ENCODE data around the gene RRP1.
A peak's percentile ranks its signal among the peaks of the same experiment; 100 is the strongest.

RRP1 gene, protein sequence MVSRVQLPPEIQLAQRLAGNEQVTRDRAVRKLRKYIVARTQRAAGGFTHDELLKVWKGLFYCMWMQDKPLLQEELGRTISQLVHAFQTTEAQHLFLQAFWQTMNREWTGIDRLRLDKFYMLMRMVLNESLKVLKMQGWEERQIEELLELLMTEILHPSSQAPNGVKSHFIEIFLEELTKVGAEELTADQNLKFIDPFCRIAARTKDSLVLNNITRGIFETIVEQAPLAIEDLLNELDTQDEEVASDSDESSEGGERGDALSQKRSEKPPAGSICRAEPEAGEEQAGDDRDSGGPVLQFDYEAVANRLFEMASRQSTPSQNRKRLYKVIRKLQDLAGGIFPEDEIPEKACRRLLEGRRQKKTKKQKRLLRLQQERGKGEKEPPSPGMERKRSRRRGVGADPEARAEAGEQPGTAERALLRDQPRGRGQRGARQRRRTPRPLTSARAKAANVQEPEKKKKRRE

GRCh38 chr21:43789276-43790009 lies at the start of gene RRP1:
TSS of gene RRP1 (plus strand) at chr21:43789577. CDS start at chr21:43789630, 53 bp downstream.
- peak; percentile 53 for DNase-seq

DNA sequence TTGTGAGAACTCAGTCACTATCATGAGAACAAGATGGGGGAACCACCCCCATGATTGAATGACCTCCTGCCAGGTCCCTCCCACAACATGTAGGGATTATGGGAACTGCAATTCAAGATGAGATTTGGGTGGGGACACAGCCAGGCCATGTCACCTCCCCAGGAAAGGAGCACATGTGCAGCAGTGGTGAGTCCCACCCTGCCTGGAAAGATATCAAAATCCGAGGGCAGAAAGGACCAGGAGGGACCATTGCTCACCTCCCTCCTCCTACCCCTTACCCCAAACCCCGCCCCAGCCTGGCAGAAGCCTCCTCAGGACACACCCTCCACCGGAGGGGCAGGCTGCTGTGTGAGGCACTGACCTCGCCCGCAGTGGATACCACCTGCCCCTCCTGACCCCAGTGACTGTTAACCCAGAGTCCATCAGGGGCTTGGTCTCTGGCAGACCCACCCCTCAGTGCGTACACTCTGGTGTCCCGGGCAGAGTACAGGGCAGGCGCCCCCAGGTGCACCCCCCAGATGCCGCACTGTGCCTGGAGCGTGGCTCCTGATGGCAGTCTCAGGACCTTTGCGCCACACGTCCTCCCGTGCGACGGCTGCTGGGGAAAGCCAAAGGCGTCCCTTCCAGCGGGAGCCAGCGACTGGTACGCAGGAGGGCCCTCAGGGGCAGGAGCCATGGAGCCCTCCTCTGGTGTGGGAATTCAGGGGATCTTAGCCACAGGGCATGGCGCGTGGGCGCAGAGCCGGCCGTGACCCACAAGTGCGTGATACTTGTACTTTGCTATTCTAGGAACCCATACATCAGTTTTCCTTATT lies 49.5 kb upstream of the RRP1 start:
- no peak for DNase-seq

DNA sequence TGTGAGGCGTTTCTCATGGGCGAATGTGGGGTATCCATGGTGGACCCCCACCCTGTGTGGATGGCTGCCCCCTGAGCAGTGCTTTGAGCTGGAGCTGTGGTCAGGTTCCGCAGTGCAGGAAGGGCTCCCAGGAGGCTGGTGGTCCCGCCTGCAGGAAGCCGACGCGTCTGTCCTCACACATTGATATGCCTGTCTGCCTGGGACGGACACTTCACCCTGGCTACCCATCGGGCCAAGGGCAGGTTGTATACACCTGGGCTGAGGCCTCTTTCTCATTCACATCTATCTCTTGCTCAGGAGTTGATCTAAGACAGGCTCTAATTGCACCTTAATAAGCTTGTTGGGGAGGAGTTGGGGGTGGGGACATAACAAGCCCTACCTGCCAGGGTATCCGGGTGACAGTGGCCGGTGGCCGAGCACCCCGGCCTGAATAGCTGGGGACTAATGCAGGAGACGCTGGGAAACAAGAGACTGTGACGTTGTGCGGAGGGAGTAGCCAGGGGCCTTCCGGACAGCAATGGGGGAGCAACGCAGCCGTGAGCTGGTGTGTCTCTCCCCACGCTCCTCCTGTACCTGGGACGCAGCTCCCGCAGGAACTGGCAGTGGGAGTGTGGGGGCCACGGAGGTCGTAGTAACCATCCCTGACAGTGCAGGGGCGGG lies 48.8 kb upstream of the RRP1 start:
- DNase-seq, result no peak

DNA sequence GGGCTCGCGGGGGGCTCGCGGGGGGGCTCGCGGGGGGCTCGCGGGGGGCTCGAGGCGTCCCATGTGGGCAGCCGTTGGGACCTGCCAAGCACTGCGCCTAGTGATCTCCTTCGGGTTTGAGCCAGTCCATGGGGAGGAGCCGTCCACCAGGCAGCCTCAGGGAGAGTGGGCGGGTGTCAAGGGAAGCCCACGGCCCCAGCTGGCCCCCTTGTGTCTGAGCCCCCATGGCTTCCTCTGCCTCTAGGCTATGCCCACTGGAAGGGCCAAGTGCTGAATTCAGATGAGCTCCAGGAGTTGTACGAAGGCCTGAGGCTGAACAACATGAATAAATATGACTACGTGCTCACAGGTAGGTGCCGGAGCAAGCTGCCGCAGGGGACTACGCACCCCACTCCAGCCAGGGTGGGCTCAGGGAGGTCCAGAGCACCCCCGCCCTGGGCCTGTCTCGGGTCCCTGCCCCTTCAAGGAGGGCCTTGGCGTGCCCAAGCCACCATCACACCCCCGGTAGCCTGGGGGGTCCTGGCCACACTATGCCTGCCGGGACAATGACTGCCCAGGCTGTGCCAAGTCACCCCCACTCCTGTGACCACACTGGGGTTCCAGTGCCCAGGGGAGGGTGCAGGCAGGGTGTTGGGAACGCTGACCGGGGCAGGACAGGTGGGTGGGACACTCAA lies 47.8 kb upstream of the RRP1 start:
- DNase-seq, result no peak

GRCh38 chr21:43743947-43744346 lies 45.4 kb upstream of the RRP1 start:
- no peak for DNase-seq

- no peak for DNase-seq
These were observed 44.7 kb upstream of the RRP1 start for GRCh38 chr21:43744725-43745124.

- DNase-seq, result no peak
These were observed 43.4 kb upstream of the RRP1 start for GRCh38 chr21:43745772-43746517.

DNA sequence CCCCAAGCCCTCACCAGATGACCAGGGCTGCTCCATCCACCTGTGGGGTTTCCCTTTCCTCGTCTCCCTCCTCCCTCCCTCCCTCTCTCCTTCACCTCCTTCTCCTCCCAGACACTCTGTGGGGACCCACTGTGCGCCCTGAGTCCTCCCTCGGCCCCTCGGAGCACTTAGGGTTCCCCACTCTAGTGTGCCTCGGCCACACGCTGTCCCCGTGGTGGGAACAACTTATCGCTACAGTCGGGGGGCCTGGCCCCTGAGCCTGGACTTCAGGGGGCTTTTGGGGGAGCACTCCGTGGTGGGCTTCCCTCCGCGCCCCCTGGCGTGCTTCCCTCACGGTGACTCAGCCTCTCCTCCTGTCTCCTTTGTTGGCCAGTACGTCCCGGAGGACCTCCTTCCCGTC lies 40.8 kb upstream of the RRP1 start:
- no peak for DNase-seq

- no peak for DNase-seq
These were observed 39.6 kb upstream of the RRP1 start for GRCh38 chr21:43749651-43750262.

- no peak for DNase-seq
These were observed 38.9 kb upstream of the RRP1 start for GRCh38 chr21:43750339-43751033.

DNA sequence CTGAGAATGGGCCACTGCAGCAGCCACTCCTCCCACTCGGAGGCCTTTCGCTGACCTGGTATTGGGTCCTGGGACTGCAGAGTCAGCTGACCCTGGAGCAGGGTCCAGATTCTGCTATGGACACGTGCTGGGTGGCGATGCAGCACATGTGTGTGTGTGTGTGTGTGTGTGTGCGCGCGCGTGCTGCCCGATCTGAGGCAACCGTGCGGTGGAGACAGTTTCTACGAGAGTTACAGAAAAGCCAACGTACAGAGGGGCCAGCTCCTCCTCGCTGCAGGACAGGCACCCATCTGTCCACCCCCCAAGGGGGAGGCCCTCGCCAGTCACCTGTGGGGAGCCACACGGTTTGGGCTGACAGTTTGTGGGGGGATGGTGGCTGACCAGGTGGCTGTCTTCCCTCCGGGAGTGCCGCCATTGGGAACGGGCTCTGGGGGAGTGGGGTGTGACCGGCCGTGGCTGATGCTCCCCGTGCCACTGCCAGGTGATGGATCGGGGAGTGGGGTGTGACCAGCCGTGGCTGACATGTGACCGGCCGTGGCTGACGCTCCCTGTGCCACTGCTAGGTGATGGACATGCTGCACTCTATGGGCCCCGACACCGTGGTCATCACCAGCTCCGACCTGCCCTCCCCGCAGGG lies 37.3 kb upstream of the RRP1 start:
- no peak for DNase-seq

DNA sequence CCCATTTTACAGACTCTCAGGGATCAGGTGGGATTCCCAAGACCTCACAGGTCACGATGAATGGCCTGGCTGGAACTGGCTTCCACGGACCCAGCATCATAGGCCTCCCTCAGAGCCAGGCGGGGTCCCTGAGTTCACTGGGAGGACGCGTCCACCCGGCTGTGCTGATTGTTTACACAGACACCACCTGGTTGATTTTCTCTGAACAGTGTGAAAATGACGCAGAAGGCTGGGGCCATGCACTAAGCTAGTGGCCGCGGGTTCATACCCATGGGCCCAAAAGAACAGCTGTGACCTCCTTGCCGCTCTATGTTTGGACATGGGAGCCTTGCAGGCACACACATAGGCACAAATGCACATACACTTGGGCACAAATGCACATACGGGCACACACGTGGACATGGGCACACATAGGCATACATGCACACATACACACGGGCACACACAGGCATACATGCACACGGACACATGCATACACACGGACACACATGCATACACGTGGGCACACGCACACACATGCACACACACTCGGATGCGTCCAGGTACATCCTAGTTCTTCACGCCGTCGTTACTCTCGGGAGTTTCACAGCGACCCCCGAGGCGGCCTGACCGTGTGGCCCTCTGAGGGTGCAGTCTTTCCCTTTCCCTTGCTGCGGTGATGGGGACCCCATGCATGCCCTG lies 36.5 kb upstream of the RRP1 start:
- no peak for DNase-seq

DNA sequence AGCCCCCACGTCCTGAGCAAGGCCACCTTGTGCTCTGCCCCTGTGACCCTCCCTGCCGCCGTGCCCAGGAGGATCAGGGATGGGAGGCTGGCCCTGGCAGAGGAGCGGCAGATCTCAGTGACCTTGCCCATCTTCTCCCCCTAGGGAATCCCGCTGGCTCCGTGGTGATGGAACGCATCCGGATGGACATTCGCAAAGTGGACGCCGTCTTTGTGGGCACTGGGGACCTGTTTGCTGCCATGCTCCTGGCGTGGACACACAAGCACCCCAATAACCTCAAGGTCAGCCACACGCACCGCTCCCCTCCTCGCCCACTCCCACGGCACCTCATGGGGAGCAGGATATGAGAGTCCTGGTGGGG lies 36.0 kb upstream of the RRP1 start:
- DNase-seq, result no peak

DNA sequence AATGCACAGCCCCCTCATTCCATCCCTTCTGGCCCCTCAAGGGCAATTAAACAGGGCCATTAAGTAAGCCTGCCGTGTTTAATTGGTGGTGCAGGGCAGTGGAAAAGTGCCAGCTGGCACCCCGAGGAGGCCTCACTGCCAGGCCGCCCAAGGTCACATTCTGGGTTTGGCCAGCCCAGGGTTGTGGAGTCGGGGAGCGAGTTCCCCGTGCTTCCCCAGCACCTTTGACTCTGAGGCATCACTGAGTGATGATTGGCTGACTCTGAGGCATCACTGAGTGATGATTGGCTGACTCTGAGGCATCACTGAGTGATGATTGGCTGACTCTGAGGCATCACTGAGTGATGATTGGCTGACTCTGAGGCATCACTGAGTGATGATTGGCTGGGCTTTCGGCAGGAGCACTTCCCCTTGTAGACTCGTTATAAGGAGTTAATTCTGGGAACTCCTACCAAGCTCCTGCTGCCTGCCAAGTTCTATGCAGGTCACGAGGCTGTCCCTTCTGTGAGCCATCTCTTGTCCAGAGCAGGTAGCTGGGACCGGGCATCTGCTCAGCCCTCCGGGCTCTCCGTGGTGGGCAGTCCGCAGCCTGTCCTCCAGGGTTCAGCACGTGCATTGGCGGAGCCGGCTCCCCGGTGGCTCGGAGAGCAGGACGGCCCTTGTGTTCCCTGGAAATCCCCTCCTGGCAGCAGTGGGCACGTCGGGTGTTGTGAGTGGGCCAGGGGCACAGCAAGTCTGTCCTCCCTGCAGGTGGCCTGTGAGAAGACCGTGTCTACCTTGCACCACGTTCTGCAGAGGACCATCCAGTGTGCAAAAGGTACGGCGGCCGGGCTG lies 34.2 kb upstream of the RRP1 start:
- no peak for DNase-seq

DNA sequence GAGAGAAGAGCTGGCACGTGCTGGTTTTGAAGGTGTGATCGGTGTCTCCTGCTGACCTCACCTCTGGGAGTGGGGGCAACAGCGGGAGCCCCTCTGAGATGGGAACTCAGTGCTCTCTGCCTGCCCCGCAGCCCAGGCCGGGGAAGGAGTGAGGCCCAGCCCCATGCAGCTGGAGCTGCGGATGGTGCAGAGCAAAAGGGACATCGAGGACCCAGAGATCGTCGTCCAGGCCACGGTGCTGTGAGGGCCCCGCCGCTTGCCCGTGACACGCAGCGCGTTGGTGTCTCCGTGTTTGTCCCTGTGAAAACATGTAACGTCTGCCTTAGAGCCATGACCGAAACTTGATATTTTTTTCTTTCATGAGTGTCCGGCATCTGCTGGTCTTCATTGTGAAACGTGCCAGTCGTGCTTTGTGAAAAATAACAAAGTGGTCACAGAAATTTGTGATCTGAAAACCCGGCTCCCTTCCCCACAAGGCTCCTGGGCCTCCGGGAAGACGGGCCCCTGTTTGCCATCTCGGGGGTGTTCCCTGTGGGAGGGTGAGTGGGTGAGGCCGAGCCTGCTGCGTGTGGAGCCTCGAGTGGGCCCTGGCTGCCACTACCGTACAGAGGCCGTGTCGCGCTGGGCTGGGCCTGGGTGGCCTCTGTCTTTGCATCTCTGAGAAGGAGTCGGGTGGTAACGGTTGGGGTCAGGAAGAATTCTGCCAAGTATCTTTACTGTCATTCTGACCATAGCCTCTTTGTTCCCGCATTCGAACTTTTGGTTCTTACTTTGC lies 33.4 kb upstream of the RRP1 start:
- DNase-seq, result no peak

DNA sequence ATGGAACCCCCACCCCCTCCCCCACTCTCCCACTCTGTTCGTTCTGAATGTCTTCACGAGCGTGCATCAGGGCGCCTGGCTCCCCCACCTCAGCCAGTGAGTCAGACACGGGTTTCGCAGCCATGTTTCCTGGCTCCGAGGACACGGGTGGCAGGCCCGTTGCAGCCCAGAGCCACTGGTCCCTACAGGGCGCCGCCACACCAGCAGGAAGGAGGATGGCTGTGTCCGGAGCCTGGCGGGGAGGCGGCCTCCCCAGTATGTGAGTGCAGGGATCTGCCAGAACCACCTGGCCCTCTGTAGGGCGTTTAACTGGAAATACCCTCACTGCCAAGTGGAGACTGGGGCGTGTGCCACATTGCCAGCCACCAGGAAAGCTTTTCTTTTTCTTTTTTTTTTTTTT lies 31.8 kb upstream of the RRP1 start:
- DNase-seq, result no peak

DNA sequence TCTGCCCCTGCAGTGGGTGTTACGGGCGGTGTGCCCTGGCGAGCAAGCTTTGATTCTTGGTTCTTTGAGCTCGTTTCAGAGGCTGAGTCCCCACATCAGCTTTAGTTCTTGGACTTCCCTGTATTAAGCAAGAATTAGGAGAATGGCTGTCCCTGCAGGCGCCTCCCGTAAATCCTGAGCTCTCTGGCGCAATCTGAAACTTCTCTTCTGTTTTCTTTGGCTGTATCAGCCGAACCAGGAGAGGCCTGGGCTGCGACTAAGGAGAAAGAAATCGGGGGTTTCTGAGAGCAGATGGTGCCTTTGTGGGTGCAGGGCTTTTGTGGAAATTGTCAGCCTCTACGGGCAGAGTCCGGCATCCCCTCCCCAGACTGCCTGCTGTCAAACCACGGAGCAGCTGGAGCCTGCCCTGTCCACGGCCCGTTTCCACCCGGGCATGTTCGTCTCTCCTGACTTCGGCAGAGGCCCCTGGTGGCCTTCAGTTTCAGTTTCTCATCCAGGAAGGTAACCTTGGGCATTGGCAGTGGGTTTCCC lies 31.2 kb upstream of the RRP1 start:
- no peak for DNase-seq
